ENCODE data around the gene BBS9.

Gene BBS9

GRCh38 chr7:33395340-33395739 is 266.0 kb downstream of the BBS9 start:
- H3K27me3 ChIP-seq: no peaks in the 10 kb centered on the region
- H3K9me3 ChIP-seq: no peaks in the 10 kb centered on the region
- TF ChIP-seq CTCF (IDR thresholded peaks at IDR 0.05; ENCODE audit: low read depth, low read length): no peak
- peaks cover 4% of the 10 kb centered on the region for H3K4me1 ChIP-seq
- no peaks in the 10 kb centered on the region for H3K36me3 ChIP-seq
- no peak for DNase-seq
- H3K4me3 ChIP-seq (ENCODE audit: low read depth, low read length): no peak overlapping the region

- no peaks in the 10 kb centered on the region for H3K27me3 ChIP-seq
- DNase-seq: no peak
- peaks cover 6% of the 10 kb centered on the region for H3K4me1 ChIP-seq
- no peaks in the 10 kb centered on the region for H3K36me3 ChIP-seq
- TF ChIP-seq CTCF (IDR thresholded peaks at IDR 0.05; ENCODE audit: low read depth, low read length): no peak
- no peak overlapping the region for H3K4me3 ChIP-seq (ENCODE audit: low read depth, low read length)
- no peaks in the 10 kb centered on the region for H3K9me3 ChIP-seq
Measured at GRCh38 chr7:33399528-33400213, 270.3 kb downstream of the BBS9 start.

- H3K36me3 ChIP-seq: no peaks in the 10 kb centered on the region
- peaks cover 6% of the 10 kb centered on the region for H3K4me1 ChIP-seq
- DNase-seq: no peak
- H3K4me3 ChIP-seq (ENCODE audit: low read depth, low read length): no peak overlapping the region
- no peak for TF ChIP-seq CTCF (IDR thresholded peaks at IDR 0.05; ENCODE audit: low read depth, low read length)
- H3K9me3 ChIP-seq: no peaks in the 10 kb centered on the region; the same call in 1 of the 2 replicates
- no peaks in the 10 kb centered on the region for H3K27me3 ChIP-seq
Measured at GRCh38 chr7:33400214-33400538, 270.8 kb downstream of the BBS9 start.

- no peak for TF ChIP-seq CTCF (IDR thresholded peaks at IDR 0.05; ENCODE audit: low read depth, low read length)
- Histone ChIP-seq H3K4me3 (ENCODE audit: low read depth, low read length) (no peak overlapping the region), H3K36me3 (no peaks in the 10 kb centered on the region), H3K27me3 (no peaks in the 10 kb centered on the region), H3K4me1 (no peaks in the 10 kb centered on the region), H3K9me3 (no peaks in the 10 kb centered on the region; the same call in none of the 2 replicates)
- DNase-seq: no peak
Measured at GRCh38 chr7:33410266-33410665, 280.9 kb downstream of the BBS9 start.

- TF ChIP-seq CTCF (IDR thresholded peaks at IDR 0.05; ENCODE audit: low read depth, low read length): no peak
- H3K4me3 ChIP-seq (ENCODE audit: low read depth, low read length): no peak overlapping the region
- H3K4me1 ChIP-seq: no peaks in the 10 kb centered on the region
- H3K9me3 ChIP-seq: no peaks in the 10 kb centered on the region; the same call in none of the 2 replicates
- DNase-seq: no peak
- H3K36me3 ChIP-seq: no peaks in the 10 kb centered on the region
- no peaks in the 10 kb centered on the region for H3K27me3 ChIP-seq
Measured at GRCh38 chr7:33411020-33411419, 281.7 kb downstream of the BBS9 start.

- no peaks in the 10 kb centered on the region for H3K4me1 ChIP-seq
Measured at GRCh38 chr7:33412331-33412730, 283.0 kb downstream of the BBS9 start.

More at GRCh38 chr7:33412331-33412730, 283.0 kb downstream of the BBS9 start:
- no peak for DNase-seq
- H3K36me3 ChIP-seq: no peaks in the 10 kb centered on the region
- H3K9me3 ChIP-seq: no peaks in the 10 kb centered on the region; the same call in 1 of the 2 replicates
- TF ChIP-seq CTCF (IDR thresholded peaks at IDR 0.05; ENCODE audit: low read depth, low read length): no peak
- H3K4me3 ChIP-seq (ENCODE audit: low read depth, low read length): no peak overlapping the region
- no peaks in the 10 kb centered on the region for H3K27me3 ChIP-seq

Data from BE2C (cell line).